Liver (tissue), 9 donors: ENCODE results near the gene NET1. TPM values are rescaled to one million over a fixed set of nuclear protein-coding genes. Genes with fewer than 3 reads are reported as not detected.

Experiments
- DNase-seq: peaks from one replicate; pipeline ENCODE4 v3.0.0-alpha.2; 2017; ENCODE audit warnings: low spot score
- H3K27ac ChIP-seq, 2 donors: one replicate each; pipeline ENCODE4 v1.7.0; 2013; ENCODE audit warnings: inconsistent platforms in 2 of 2, low read length in 2 of 2, control low read depth in 1 of 2, low read depth in 1 of 2, mild to moderate bottlenecking in 1 of 2
- H3K27me3 ChIP-seq, 4 donors: one replicate each; pipeline versions ENCODE4 v1.6.1 to v1.7.0; 2013; ENCODE audit warnings: low read length in 3 of 4, inconsistent platforms in 1 of 4, mild to moderate bottlenecking in 1 of 4, moderate library complexity in 1 of 4; ENCODE audit not compliant: control insufficient read depth in 4 of 4, insufficient read depth in 4 of 4
- H3K36me3 ChIP-seq, 4 donors: one replicate each; pipeline versions ENCODE4 v1.6.1 to v1.7.0; 2013; ENCODE audit warnings: low read length in 3 of 4, mild to moderate bottlenecking in 3 of 4, low read depth in 1 of 4, moderate library complexity in 1 of 4; ENCODE audit not compliant: control insufficient read depth in 4 of 4, insufficient read depth in 3 of 4
- H3K4me1 ChIP-seq, 4 donors: one replicate each; pipeline versions ENCODE4 v1.6.1 to v1.7.0; 2013; ENCODE audit warnings: low read length in 3 of 4, mild to moderate bottlenecking in 3 of 4, moderate library complexity in 1 of 4; ENCODE audit not compliant: control insufficient read depth in 4 of 4, insufficient read depth in 4 of 4
- H3K4me3 ChIP-seq, 3 donors: one replicate each; pipeline versions ENCODE4 v1.6.1 to v1.7.0; 2013; ENCODE audit warnings: low read length in 3 of 3, control low read depth in 1 of 3, low read depth in 1 of 3, mild to moderate bottlenecking in 1 of 3
- H3K9ac ChIP-seq, 2 donors: one replicate each; pipeline ENCODE4 v1.7.0; 2013; ENCODE audit warnings: low read length in 2 of 2, mild to moderate bottlenecking in 2 of 2, moderate library complexity in 2 of 2, control low read depth in 1 of 2, low read depth in 1 of 2
- H3K9me3 ChIP-seq, 4 donors: one replicate each; pipeline versions ENCODE4 v1.6.1 to v1.7.0; 2013; ENCODE audit warnings: low read length in 3 of 4; ENCODE audit not compliant: control insufficient read depth in 4 of 4
- ATF3 ChIP-seq: IDR thresholded peaks from 2 replicates; pipeline ENCODE4 v1.6.1; 2016; ENCODE audit warnings: antibody characterized with exemption
- CTCF ChIP-seq: fragments of 150-350 bp; IDR thresholded peaks from 2 replicates; pipeline ENCODE4 v1.5.1; 2017; ENCODE audit warnings: improper control_type of control experiment, low read depth, low read length; ENCODE audit not compliant: missing input control
- EGR1 ChIP-seq, 2 donors: IDR thresholded peaks; 2 replicates each; pipeline ENCODE4 v1.6.1; 2016 to 2018; ENCODE audit warnings: antibody characterized with exemption in 2 of 2, low read depth in 2 of 2
- FOXA1 ChIP-seq: IDR thresholded peaks from 2 replicates; pipeline ENCODE4 v1.6.1; 2016; ENCODE audit warnings: antibody characterized with exemption
- GABPA ChIP-seq, 2 donors: IDR thresholded peaks in 1 of 2; conservative IDR thresholded peaks in 1 of 2; 2 replicates each; pipeline ENCODE4 v1.6.1; 2016; ENCODE audit warnings: antibody characterized with exemption in 2 of 2, mild to moderate bottlenecking in 1 of 2, moderate library complexity in 1 of 2
- HNF4A ChIP-seq, 2 donors: conservative IDR thresholded peaks; 2 replicates each; pipeline ENCODE4 v1.6.1; 2016; ENCODE audit warnings: antibody characterized with exemption in 2 of 2, mild to moderate bottlenecking in 2 of 2
- HNF4G ChIP-seq: IDR thresholded peaks from 2 replicates; pipeline ENCODE4 v1.6.1; 2016; ENCODE audit warnings: antibody characterized with exemption
- JUND ChIP-seq, 2 donors: IDR thresholded peaks; 2 replicates each; pipeline ENCODE4 v1.6.1; 2016; ENCODE audit warnings: antibody characterized with exemption in 2 of 2
- NR2F2 ChIP-seq: IDR thresholded peaks from 2 replicates; pipeline ENCODE4 v1.6.1; 2016; ENCODE audit warnings: antibody characterized with exemption
- REST ChIP-seq: IDR thresholded peaks from 2 replicates; pipeline ENCODE4 v1.6.1; 2016; ENCODE audit warnings: antibody characterized with exemption, mild to moderate bottlenecking
- RXRA ChIP-seq, 2 donors: IDR thresholded peaks; 2 replicates each; pipeline ENCODE4 v1.6.1; 2017 to 2018; ENCODE audit warnings: antibody characterized with exemption in 2 of 2, mild to moderate bottlenecking in 1 of 2
- SP1 ChIP-seq: IDR thresholded peaks from 2 replicates; pipeline ENCODE4 v1.6.1; 2018; ENCODE audit warnings: antibody characterized with exemption, mild to moderate bottlenecking
- YY1 ChIP-seq: IDR thresholded peaks from 2 replicates; pipeline ENCODE4 v1.6.1; 2016; ENCODE audit warnings: antibody characterized with exemption, mild to moderate bottlenecking
- ZBTB33 ChIP-seq: IDR thresholded peaks from 2 replicates; pipeline ENCODE4 v1.6.1; 2016; ENCODE audit warnings: antibody characterized with exemption
- WGBS: extraction: QIAGEN DNeasy Blood & Tissue Kit; methylation state at CpG from one replicate; pipeline ENCODE4 v1.1.7; 2013; 5-methylcytosine and 5-hydroxymethylcytosine counted together
- polyA plus RNA-seq, 2 donors: library from polyadenylated mRNA; stranded (reverse) in 1 of 2; unstranded in 1 of 2; fragments of 200-250 nt in 1 of 2; fragments of >200 nt in 1 of 2; fragmentation: Nextera tagmentation in 1 of 2; extraction: Ambion mirVana in 1 of 2; gene quantifications; one replicate each; pipeline versions ENCODE4 v1.2.1 to v1.2.3, GENCODE V29; 2013 to 2015
- total RNA-seq, 2 donors: library from RNA; depleted of rRNA; stranded (reverse); fragments of >200 nt; gene quantifications; one replicate each; pipeline ENCODE4 v1.2.3, GENCODE V29; 2014
- donor health status: healthy.
- donor health status: healthy.
- donor health status: healthy.
- donor health status: healthy.
- donor health status: healthy.

The NET1 gene
- total and polyA plus RNA-seq, 4 donors = 16.2 to 38.6 (median 25.6) TPM

GRCh38 chr10:5498791-5499492, 86.6 kb downstream of the NET1 start:
- no peak overlapping the region for H3K4me3 ChIP-seq
- TF ChIP-seq REST (no peak), HNF4A (conservative IDR thresholded peaks at IDR 0.05) (no peak), RXRA (IDR thresholded peaks at IDR 0.05) (no peak), GABPA (IDR thresholded peaks at IDR 0.05 in 1 of 2, conservative IDR thresholded peaks at IDR 0.05 in 1 of 2) (no peak)
- H3K9me3 ChIP-seq = no peaks in the 10 kb centered on the region
- no peaks in the 10 kb centered on the region for H3K27me3 ChIP-seq
- 95% methylated on average over 61 of the region's 61 CpGs for WGBS
- no peak overlapping the region for H3K27ac ChIP-seq
- no peak for DNase-seq
- H3K36me3 ChIP-seq = no peaks in the 10 kb centered on the region
- no peak overlapping the region for H3K9ac ChIP-seq
- peaks cover 0 to 3% (median under 1%) of the 10 kb centered on the region in 4 donors for H3K4me1 ChIP-seq

GRCh38 chr10:5499493-5500140, 87.3 kb downstream of the NET1 start, which contains the start of gene CALML5:
TSS of gene CALML5 (minus strand) at chr10:5499570. CDS start at chr10:5499438, 132 bp downstream.
- Histone ChIP-seq H3K27ac (no peak within 1 kb of the TSS), H3K4me3 (no peak within 1 kb of the TSS), H3K36me3 (no peaks in the 10 kb centered on the region), H3K9ac (no peak within 1 kb of the TSS), H3K27me3 (no peaks in the 10 kb centered on the region), H3K4me1 (no peaks in the 10 kb centered on the region), H3K9me3 (no peaks in the 10 kb centered on the region)
- DNase-seq = no peak
- WGBS = 94% methylated on average over 10 of the region's 10 CpGs
- TF ChIP-seq CTCF = no peak

- Histone ChIP-seq H3K27me3 (no peaks in the 10 kb centered on the region), H3K36me3 (no peaks in the 10 kb centered on the region), H3K27ac (no peak overlapping the region), H3K9me3 (no peaks in the 10 kb centered on the region), H3K4me1 (no peaks in the 10 kb centered on the region), H3K9ac (no peak overlapping the region), H3K4me3 (no peak overlapping the region)
- WGBS = 94% methylated on average over 7 of the region's 7 CpGs
- no peak for DNase-seq
- TF ChIP-seq ATF3 = no peak
- TF ChIP-seq NR2F2 = no peak
- no peak for TF ChIP-seq FOXA1
- TF ChIP-seq CTCF = no peak
- TF ChIP-seq HNF4G = no peak
- no peak for TF ChIP-seq YY1
- no peak for TF ChIP-seq JUND (IDR thresholded peaks at IDR 0.05)
- TF ChIP-seq GABPA (IDR thresholded peaks at IDR 0.05 in 1 of 2, conservative IDR thresholded peaks at IDR 0.05 in 1 of 2) = no peak
- TF ChIP-seq SP1 = no peak
- no peak for TF ChIP-seq RXRA (IDR thresholded peaks at IDR 0.05)
- TF ChIP-seq EGR1 (IDR thresholded peaks at IDR 0.05; ENCODE audit: low read depth in 2 of 2) = no peak
- TF ChIP-seq ZBTB33 = no peak
Measured at GRCh38 chr10:5500162-5500670, 87.9 kb downstream of the NET1 start.
